PFSK-1 (cell line): ENCODE data around the gene SAA2.

ENCODE experiments used
- FOXP2 ChIP-seq: optimal IDR thresholded peaks from 2 replicates; pipeline ENCODE3; 2011; ENCODE audit warnings: borderline replicate concordance, control low read depth, inconsistent platforms; ENCODE audit not compliant: insufficient read depth; ENCODE audit errors: extremely low read length, extremely low read depth
- POLR2AphosphoS5 ChIP-seq: IDR thresholded peaks from 2 replicates; pipeline ENCODE4 v1.6.1; 2012; ENCODE audit warnings: low read depth, mild to moderate bottlenecking, control low read depth, low read length, moderate library complexity
- REST ChIP-seq, 2 experiments: IDR thresholded peaks; 2 replicates each; pipeline versions ENCODE4 v1.6.1 to v1.8.0; 2011 to 2012; ENCODE audit warnings: low read depth in 2 of 2, low read length in 2 of 2, control low read depth in 1 of 2, inconsistent platforms in 1 of 2, mild to moderate bottlenecking in 1 of 2, moderate library complexity in 1 of 2; ENCODE audit not compliant: insufficient read depth in 1 of 2
- SIN3A ChIP-seq: IDR thresholded peaks from 2 replicates; pipeline ENCODE4 v1.6.1; 2012; ENCODE audit warnings: mild to moderate bottlenecking, low read length, moderate library complexity, borderline replicate concordance; ENCODE audit not compliant: insufficient read depth
- TAF1 ChIP-seq: IDR thresholded peaks from 2 replicates; pipeline ENCODE4 v1.6.1; 2012; ENCODE audit warnings: low read length, control low read depth, borderline replicate concordance; ENCODE audit not compliant: insufficient read depth

Gene SAA2

DNA sequence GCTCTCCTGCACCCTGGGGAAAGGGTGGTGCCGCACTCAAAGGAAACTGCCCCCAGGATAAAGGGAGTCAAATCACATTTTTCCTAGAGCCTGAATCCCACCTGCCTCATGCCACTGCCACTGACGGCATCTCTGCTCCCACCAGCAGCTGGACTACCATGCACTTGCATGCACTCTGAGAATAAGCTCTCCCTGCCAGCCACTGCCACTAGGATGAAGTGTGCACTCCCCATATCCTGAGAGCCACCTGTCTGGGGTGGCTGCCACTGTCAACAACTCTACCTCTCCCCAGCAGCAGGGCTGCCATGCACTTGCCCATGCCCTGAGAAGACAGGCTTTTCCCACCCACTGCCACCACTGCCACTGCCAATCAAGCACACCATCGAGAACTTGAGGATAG, 44.2 kb downstream of the SAA2 start:
- TF ChIP-seq REST (IDR thresholded peaks at IDR 0.05; ENCODE audit: insufficient read depth in 1 of 2, low read depth in 2 of 2, low read length in 2 of 2) (no peak), SIN3A (no peak), TAF1 (no peak), POLR2AphosphoS5 (no peak), FOXP2 (no peak)

GRCh38 chr11:18203723-18204122, 44.7 kb downstream of the SAA2 start:
- TF ChIP-seq POLR2AphosphoS5, result no peak
- no peak for TF ChIP-seq FOXP2
- TF ChIP-seq REST (IDR thresholded peaks at IDR 0.05; ENCODE audit: insufficient read depth in 1 of 2, low read depth in 2 of 2, low read length in 2 of 2), result no peak
- no peak for TF ChIP-seq TAF1
- TF ChIP-seq SIN3A, result no peak

GRCh38 chr11:18196532-18196931, 51.9 kb downstream of the SAA2 start:
- no peak for TF ChIP-seq FOXP2
- TF ChIP-seq SIN3A, result no peak
- TF ChIP-seq POLR2AphosphoS5, result no peak
- TF ChIP-seq REST (IDR thresholded peaks at IDR 0.05; ENCODE audit: insufficient read depth in 1 of 2, low read depth in 2 of 2, low read length in 2 of 2), result no peak
- no peak for TF ChIP-seq TAF1
